GM12875 (cell line): ENCODE results near the gene COG8.

Experiments used
- H3K4me3 ChIP-seq: one replicate; pipeline ENCODE4 v1.5.1; 2011; ENCODE audit warnings: low read depth, low read length, control low read depth
- CTCF ChIP-seq: IDR thresholded peaks from 2 replicates; pipeline ENCODE4 v1.5.1; 2011; ENCODE audit warnings: low read depth, mild to moderate bottlenecking, control low read depth, inconsistent platforms, low read length, moderate library complexity, borderline replicate concordance; ENCODE audit not compliant: insufficient read depth

Gene COG8

GRCh38 chr16:69314534-69314933 is 24.8 kb downstream of the COG8 start:
- no peak for TF ChIP-seq CTCF
- no peak overlapping the region for H3K4me3 ChIP-seq

GRCh38 chr16:69313469-69313868 is 25.9 kb downstream of the COG8 start:
- no peak overlapping the region for H3K4me3 ChIP-seq
- TF ChIP-seq CTCF, result no peak

GRCh38 chr16:69311533-69312387 is 27.6 kb downstream of the COG8 start:
- peak overlapping the region; percentile 57 for H3K4me3 ChIP-seq

GRCh38 chr16:69310653-69311532 is 28.5 kb downstream of the COG8 start, which contains the start of gene VPS4A:
TSS of gene VPS4A (plus strand) at chr16:69311350. CDS start at chr16:69311512, 162 bp downstream.
- peak within 1 kb of the TSS; percentile 57 for H3K4me3 ChIP-seq

More at GRCh38 chr16:69311533-69312387, 27.6 kb downstream of the COG8 start:
- TF ChIP-seq CTCF, result 0 out of 2 replicates have a peak, but pooled peaks have one; percentile 6

GRCh38 chr16:69309316-69309715 is 30.0 kb downstream of the COG8 start:
- TF ChIP-seq CTCF, result no peak
- H3K4me3 ChIP-seq, result no peak overlapping the region

More at GRCh38 chr16:69310653-69311532, 28.5 kb downstream of the COG8 start, which contains the start of gene VPS4A:
- peak; percentile 98 for TF ChIP-seq CTCF

GRCh38 chr16:69307856-69308255 is 31.5 kb downstream of the COG8 start:
- H3K4me3 ChIP-seq, result no peak overlapping the region
- TF ChIP-seq CTCF, result no peak
